IPS-NIHi7 (cell line): ENCODE measurements around the gene UCHL3.

Experiments used
- DNase-seq: peaks from one replicate; pipeline ENCODE4 v3.0.0; 2012; ENCODE audit warnings: mixed read lengths; ENCODE audit errors: extremely low spot score

The UCHL3 gene

GRCh38 chr13:75621147-75621546, 71.6 kb downstream of the UCHL3 start:
- no peak for DNase-seq

- DNase-seq: no peak
Measured at GRCh38 chr13:75628801-75629200, 79.2 kb downstream of the UCHL3 start.

- DNase-seq: no peak
Measured at GRCh38 chr13:75633285-75633684, 83.7 kb downstream of the UCHL3 start.

DNA sequence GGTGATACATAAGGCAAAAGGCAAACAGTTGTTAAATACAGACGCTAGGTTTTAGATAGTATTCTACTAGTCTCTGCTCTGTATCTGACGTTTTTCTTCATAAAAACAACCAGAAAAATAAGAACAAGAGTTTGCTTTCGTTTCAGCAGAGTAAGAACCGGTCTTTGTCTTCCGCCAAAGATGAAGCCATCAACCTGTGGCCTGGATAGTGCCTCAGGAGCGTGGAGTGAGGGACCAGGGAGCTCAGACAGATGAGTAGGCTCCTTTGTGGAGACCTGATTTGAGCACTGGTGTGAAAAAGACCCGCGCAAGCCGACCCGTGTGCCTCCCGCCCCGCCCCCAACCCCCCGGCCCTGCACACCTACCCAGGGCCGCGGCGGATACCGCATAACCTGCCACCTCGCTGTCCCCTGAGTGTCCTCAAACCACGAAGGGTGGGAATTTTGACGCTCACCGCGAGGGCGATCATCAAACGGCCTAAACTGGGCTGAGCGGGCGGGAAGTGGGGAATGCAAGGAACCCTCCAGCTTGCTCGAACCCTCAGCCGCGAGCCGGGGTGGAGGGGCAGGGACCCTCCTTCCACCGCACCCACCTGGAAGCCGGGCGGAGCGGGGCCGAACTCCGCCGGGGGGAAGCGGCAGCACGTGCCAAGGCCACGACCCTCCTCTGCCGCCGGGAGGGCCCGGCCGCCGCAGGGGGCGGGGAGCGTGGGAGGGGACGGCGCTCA, 85.7 kb downstream of the UCHL3 start:
- DNase-seq: peak; percentile 38

GRCh38 chr13:75635828-75636435, 86.3 kb downstream of the UCHL3 start, which contains the start of gene LMO7:
Gene LMO7, plus strand, starts transcription at chr13:75636330. Its CDS starts 328 bp downstream, at chr13:75636658.
- DNase-seq: peak; percentile 74

GRCh38 chr13:75636436-75637180, 87.0 kb downstream of the UCHL3 start:
- DNase-seq: peak; percentile 53

DNA sequence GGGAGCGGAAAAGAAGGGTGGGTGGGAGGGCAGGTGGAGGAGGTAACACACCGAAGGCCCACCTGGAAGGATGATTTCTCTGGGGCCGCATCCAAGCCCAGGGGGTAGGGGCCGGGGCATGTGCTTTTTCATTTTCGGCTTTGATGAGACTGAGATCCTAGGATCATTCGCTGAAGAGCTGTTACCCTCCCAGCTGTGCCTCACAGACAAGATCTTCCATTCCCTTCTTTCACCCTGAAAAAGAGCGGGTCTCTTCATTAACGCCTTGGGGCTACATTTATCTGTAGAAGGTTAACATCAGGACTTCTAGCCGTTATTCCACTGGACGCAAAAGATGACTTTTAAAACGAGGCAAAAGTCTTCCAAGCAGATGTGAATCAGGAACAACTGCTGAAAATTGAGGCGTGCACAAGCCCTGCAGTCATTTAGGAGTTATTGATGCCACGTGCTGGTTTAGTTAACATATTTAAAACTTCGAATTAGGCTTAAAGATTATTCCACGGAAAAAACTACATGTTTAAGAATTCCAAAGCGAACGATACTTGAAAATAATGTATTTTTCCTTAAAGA, 87.7 kb downstream of the UCHL3 start:
- peak; percentile 41 for DNase-seq

GRCh38 chr13:75639454-75639853, 89.9 kb downstream of the UCHL3 start:
- DNase-seq: no peak

GRCh38 chr13:75641026-75641425, 91.4 kb downstream of the UCHL3 start:
- no peak for DNase-seq

- no peak for DNase-seq
Measured at GRCh38 chr13:75643182-75643581, 93.6 kb downstream of the UCHL3 start.

DNA sequence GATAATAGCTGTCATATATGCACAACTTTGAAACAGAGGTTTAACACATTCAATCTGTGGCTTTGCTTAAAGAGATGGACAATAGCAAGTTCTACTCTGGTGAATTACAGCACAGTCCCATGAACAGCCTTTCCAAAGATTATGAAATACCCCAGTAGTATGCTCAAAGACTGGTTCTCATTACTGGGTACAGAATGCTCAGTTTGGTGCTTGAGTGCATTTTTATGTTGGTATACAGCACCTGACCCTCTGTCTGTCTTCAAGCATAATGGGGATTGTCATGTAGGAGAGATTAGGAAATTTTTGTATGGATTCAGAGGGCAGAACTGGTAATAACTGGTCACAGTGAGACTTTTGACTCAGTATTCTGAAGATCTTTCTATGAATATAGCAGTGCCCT, 94.1 kb downstream of the UCHL3 start:
- DNase-seq: no peak

DNA sequence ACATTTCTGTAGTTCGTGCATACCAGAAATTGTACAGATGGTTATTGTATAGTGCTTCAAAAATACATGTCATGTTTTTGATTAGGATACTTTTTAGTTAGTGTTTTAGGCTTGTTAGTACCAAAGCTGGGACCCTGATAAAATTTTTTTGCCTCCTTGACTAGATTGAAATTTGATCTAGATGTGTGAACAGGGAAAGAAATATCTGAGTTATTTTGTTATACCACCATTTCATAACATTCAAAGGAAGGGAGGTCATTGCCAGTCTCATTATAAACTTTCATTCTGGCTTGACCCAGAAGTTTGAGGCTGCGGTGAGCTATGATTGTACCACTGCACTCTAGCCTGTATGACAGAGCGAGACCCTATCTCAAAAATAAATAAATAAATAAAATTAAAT, 95.5 kb downstream of the UCHL3 start:
- DNase-seq: no peak

DNA sequence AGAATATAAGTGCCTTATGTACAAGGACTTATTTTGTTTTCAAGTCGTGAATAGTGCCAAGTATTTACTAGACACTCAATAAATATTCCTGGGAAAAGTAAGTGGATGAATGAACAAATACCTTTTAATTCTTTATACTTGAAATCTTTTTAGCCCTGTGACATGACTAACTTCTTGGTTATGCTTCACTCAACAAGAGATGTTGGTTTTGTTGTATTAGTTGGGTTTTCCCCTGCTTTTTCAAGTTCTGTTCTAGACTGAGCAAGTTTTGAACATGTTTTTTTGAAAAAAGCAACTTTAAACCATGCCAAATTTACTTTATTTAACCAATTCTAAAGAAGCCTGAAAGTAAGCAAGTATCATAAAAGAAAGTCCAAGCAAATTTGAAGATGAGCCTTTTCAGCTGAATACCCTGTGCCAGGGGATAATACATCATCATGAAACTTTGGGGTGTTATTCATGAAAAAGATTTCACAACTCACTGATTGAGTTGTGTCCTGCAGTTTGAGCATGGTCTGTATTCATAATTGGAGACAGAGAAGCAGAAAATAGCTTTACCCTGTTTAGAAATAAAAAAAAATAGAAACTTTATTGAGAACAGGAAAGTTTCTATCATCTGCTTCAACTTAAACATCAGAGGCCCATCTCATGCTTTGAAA, 97.7 kb downstream of the UCHL3 start:
- DNase-seq: no peak

DNA sequence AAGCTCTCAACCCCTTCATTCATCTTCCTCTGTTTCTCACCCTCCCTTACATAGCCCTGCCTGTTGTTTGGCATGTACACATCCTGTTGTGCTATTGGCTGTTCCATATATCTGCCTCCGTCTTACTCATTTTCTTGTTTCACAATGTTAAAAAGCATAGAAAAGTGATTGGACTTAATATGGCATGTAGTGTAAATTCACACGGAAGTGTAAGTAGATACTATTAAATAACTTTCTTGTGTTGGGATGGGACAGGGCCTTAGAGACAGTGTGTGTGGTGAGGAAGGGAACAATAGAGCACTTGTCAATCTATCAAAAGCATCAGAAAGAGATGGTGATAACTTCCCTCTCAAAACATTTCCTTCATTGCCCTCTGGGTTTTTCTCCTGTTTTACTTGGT, 98.9 kb downstream of the UCHL3 start:
- DNase-seq: no peak

DNA sequence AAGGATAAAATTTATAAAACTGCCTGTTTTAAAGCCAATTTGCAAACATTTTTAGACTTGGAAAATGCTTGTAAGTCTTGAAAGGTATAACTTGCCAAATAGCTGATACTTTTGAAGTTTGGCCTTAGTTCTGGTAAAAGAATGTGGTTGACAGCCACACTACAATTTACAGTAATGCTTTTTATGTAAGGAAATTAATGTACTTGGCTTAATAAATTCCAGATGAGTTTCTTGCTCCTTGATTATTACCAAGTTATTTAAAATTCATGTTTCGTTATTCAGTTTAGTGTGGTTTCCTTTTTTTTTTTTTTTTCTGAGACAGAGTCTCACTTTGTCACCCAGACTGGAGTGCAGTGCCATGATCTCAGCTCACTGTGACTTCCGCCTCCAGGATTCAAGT, 101.4 kb downstream of the UCHL3 start:
- DNase-seq: no peak

DNA sequence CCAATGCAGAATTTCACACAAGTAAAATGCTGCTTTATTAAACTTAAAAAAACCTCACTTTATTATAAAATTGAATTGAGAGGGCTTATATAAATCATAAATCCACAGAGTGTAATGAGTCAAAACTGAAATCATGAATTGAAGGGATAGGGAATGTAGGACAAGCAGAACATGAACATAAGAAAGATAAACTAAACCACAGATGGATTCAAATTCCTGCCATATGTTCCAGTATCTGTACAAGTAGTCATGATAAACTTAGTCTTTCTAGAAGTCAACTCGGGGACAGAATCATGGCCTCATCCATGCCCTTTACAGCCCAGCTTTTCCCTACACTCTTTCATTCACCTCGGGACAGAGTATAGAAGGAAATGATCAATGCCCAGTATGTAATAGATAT, 103.1 kb downstream of the UCHL3 start:
- DNase-seq: no peak
